Loucy (cell line): ENCODE results near the gene FXYD2.

Experiments used
- H2AFZ ChIP-seq: fragments of 200-600 bp; sonication (generic); 2 replicates; pipeline ENCODE4 v1.6.0; 2016; ENCODE audit warnings: antibody characterized with exemption, mild to moderate bottlenecking, low read length, moderate library complexity
- H3F3A ChIP-seq: fragments of 200-600 bp; 2 replicates; pipeline ENCODE4 v1.6.0; 2016; ENCODE audit warnings: antibody characterized with exemption, low read depth, mild to moderate bottlenecking
- H3K27me3 ChIP-seq: fragments of 200-600 bp; sonication (generic); 2 replicates; pipeline ENCODE4 v1.6.1; 2014; ENCODE audit warnings: low read length, mild to moderate bottlenecking; ENCODE audit not compliant: insufficient read depth, poor library complexity, severe bottlenecking
- H3K36me3 ChIP-seq: fragments of 200-600 bp; sonication (generic); 2 replicates; pipeline ENCODE4 v1.6.1; 2016; ENCODE audit warnings: low read length; ENCODE audit not compliant: insufficient read depth
- H3K4me1 ChIP-seq: fragments of 200-600 bp; sonication (generic); 2 replicates; pipeline ENCODE4 v1.5.1; 2014; ENCODE audit warnings: low read length, mild to moderate bottlenecking; ENCODE audit not compliant: insufficient read depth, poor library complexity, severe bottlenecking
- H3K4me2 ChIP-seq: fragments of 200-600 bp; sonication (generic); 2 replicates; pipeline ENCODE4 v1.6.0; 2014; ENCODE audit warnings: antibody characterized with exemption, low read length, low read depth, mild to moderate bottlenecking; ENCODE audit not compliant: poor library complexity, severe bottlenecking
- H3K4me3 ChIP-seq: fragments of 200-600 bp; sonication (generic); 2 replicates; pipeline ENCODE4 v1.5.1; 2014; ENCODE audit warnings: low read length, mild to moderate bottlenecking, mixed read lengths; ENCODE audit not compliant: poor library complexity, severe bottlenecking
- H3K79me2 ChIP-seq: fragments of 200-600 bp; sonication (generic); 2 replicates; pipeline ENCODE4 v1.6.1; 2014; ENCODE audit warnings: low read length; ENCODE audit not compliant: insufficient read depth
- H3K9ac ChIP-seq: fragments of 200-600 bp; sonication (generic); 2 replicates; pipeline ENCODE4 v1.6.0; 2014; ENCODE audit warnings: mild to moderate bottlenecking, low read depth, low read length, moderate library complexity; ENCODE audit not compliant: poor library complexity, severe bottlenecking
- H3K9me2 ChIP-seq: fragments of 200-600 bp; sonication (generic); replicated peaks from 2 replicates; pipeline ENCODE4 v1.6.1; 2016; ENCODE audit warnings: low read depth, low read length, mixed read lengths
- H3K9me3 ChIP-seq: fragments of 200-600 bp; sonication (generic); 2 replicates; pipeline ENCODE4 v1.6.1; 2014; ENCODE audit warnings: mild to moderate bottlenecking, antibody characterized with exemption, low read length, low read depth; ENCODE audit not compliant: insufficient read depth
- H4K20me1 ChIP-seq: fragments of 200-600 bp; sonication (generic); 2 replicates; pipeline ENCODE4 v1.6.0; 2014; ENCODE audit warnings: antibody characterized with exemption, low read length, mild to moderate bottlenecking; ENCODE audit not compliant: insufficient read depth, poor library complexity, severe bottlenecking
- CTCF ChIP-seq: fragments of 200-600 bp; sonication (generic); conservative IDR thresholded peaks from 2 replicates; pipeline ENCODE4 v1.5.1; 2014; ENCODE audit warnings: mild to moderate bottlenecking, antibody characterized with exemption, low read length
- EZH2phosphoT487 ChIP-seq: fragments of 200-600 bp; IDR thresholded peaks from 2 replicates; pipeline ENCODE4 v1.6.1; 2018; ENCODE audit warnings: antibody characterized with exemption, mild to moderate bottlenecking, moderate library complexity, borderline replicate concordance

FXYD2 gene

DNA sequence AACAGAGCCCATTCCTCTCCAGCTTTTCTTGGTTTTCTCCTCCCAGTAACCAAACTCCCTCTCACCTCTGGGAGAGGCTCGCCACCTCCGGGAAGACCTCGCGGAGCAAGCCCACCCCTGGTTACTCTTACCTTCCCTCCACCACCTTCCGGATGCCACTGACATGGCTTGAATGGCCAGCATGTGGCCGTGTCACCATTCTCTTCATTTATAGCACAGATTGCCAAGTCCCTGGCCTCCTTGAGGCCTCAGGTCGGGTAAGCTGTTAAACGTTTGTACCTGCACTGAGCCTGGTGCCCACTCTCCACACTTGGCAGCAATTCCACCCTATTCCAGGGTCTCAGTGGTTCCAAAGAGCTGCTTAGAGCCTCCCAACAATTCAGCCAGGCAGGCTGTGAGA, 8.0 kb upstream of the FXYD2 start:
- H3F3A ChIP-seq = no peaks in the 10 kb centered on the region

DNA sequence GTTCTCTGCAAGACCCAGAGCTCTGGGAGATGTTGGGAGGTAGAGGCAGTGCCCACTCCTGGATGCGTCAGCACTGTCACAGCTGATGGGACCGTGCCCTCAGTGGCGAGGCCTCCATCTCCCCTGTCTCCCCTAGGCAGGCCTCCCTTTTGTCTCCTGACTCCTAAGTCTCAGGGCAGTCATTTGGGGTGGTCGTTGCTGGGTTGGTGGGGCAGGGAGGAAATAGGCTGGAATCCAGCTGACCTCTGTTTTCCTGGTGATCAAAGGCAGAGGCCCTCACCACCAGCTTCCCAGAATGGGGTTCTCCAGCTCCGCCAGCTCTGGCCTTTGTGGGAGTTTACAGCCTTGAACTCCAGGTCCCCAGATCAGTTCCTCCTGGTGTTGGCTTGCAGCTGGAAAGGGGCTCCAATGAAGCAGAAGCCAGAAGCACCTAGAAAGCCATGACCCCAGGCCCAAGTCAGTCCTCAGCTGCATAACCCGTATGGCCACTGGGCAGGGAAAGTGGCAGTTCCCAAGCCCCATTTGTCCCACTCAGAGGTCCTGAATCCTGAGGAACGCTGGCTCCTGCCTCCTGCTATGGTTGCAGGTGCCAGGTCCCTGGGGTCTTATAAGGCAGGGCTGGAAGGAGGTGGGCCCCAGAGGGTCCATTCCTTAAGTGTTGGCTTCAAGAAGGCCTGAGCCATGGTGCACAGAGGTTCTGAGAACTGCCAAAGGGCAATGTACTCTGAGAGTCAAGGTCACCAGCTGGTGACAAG, 7.3 kb upstream of the FXYD2 start:
- Histone ChIP-seq H3K4me2 (peak overlapping the region; percentile 58), H3K9me3 (no peaks in the 10 kb centered on the region), H2AFZ (no peak overlapping the region), H3K4me3 (no peak overlapping the region), H3K79me2 (peaks cover 11% of the 10 kb centered on the region), H3K27me3 (no peaks in the 10 kb centered on the region), H4K20me1 (no peaks in the 10 kb centered on the region), H3F3A (no peaks in the 10 kb centered on the region), H3K9ac (peak overlapping the region; percentile 68), H3K9me2 (no peaks in the 10 kb centered on the region), H3K36me3 (no peaks in the 10 kb centered on the region), H3K4me1 (peaks cover 64% of the 10 kb centered on the region)
- no peak for TF ChIP-seq CTCF
- TF ChIP-seq EZH2phosphoT487 = no peak

More for the DNA sequence above, 8.0 kb upstream of the FXYD2 start:
- Histone ChIP-seq H3K79me2 (peaks cover 6% of the 10 kb centered on the region), H2AFZ (no peak overlapping the region), H3K4me1 (peaks cover 58% of the 10 kb centered on the region), H3K9ac (no peak overlapping the region), H4K20me1 (no peaks in the 10 kb centered on the region), H3K4me3 (no peak overlapping the region), H3K4me2 (no peak overlapping the region), H3K9me3 (no peaks in the 10 kb centered on the region), H3K27me3 (no peaks in the 10 kb centered on the region), H3K36me3 (no peaks in the 10 kb centered on the region), H3K9me2 (no peaks in the 10 kb centered on the region)
- no peak for TF ChIP-seq EZH2phosphoT487
- TF ChIP-seq CTCF = no peak

- H3K4me2 ChIP-seq = peak overlapping the region; percentile 58
- H3K9me2 ChIP-seq = no peaks in the 10 kb centered on the region
- no peaks in the 10 kb centered on the region for H3K9me3 ChIP-seq
- no peaks in the 10 kb centered on the region for H3F3A ChIP-seq
- H3K4me3 ChIP-seq = peak overlapping the region; percentile 19
- H3K36me3 ChIP-seq = no peaks in the 10 kb centered on the region
- H3K27me3 ChIP-seq = no peaks in the 10 kb centered on the region
- no peak overlapping the region for H2AFZ ChIP-seq
- no peak for TF ChIP-seq CTCF
- TF ChIP-seq EZH2phosphoT487 = no peak
- peaks cover 21% of the 10 kb centered on the region for H3K79me2 ChIP-seq
- peak overlapping the region; percentile 68 for H3K9ac ChIP-seq
- H3K4me1 ChIP-seq = peaks cover 74% of the 10 kb centered on the region
- H4K20me1 ChIP-seq = no peaks in the 10 kb centered on the region
Observed at GRCh38 chr11:117830674-117831351, 6.3 kb upstream of the FXYD2 start.
